ENCODE data around the gene TBC1D2.
A peak's percentile ranks its signal among the peaks of the same experiment; 100 is the strongest.

Gene TBC1D2

GRCh38 chr9:98215821-98216220 lies 39.6 kb downstream of the TBC1D2 start:
- no peak for DNase-seq (ENCODE audit: low read depth in 3 of 3)

- no peak for DNase-seq (ENCODE audit: low read depth in 3 of 3)
Observed at GRCh38 chr9:98215271-98215670, 40.2 kb downstream of the TBC1D2 start.

GRCh38 chr9:98214811-98215210 lies 40.6 kb downstream of the TBC1D2 start:
- no peak for DNase-seq (ENCODE audit: low read depth in 3 of 3)

- no peak for DNase-seq (ENCODE audit: low read depth in 3 of 3)
Observed at GRCh38 chr9:98211260-98211659, 44.2 kb downstream of the TBC1D2 start.

GRCh38 chr9:98210435-98210834 lies 45.0 kb downstream of the TBC1D2 start:
- no peak for DNase-seq (ENCODE audit: low read depth in 3 of 3)

- no peak for DNase-seq (ENCODE audit: low read depth in 3 of 3)
Observed at GRCh38 chr9:98209530-98209929, 45.9 kb downstream of the TBC1D2 start.

- DNase-seq (ENCODE audit: low read depth in 3 of 3) = no peak
Observed at GRCh38 chr9:98208635-98209034, 46.8 kb downstream of the TBC1D2 start.

- no peak for DNase-seq (ENCODE audit: low read depth in 3 of 3)
Observed at GRCh38 chr9:98207606-98208005, 47.8 kb downstream of the TBC1D2 start.

- DNase-seq (ENCODE audit: low read depth in 3 of 3) = no peak
Observed at GRCh38 chr9:98206754-98207153, 48.7 kb downstream of the TBC1D2 start.

- no peak for DNase-seq (ENCODE audit: low read depth in 3 of 3)
Observed at GRCh38 chr9:98204692-98205091, 50.8 kb downstream of the TBC1D2 start.

- no peak for DNase-seq (ENCODE audit: low read depth in 3 of 3)
Observed at GRCh38 chr9:98203153-98203552, 52.3 kb downstream of the TBC1D2 start.

- no peak for DNase-seq (ENCODE audit: low read depth in 3 of 3)
Observed at GRCh38 chr9:98202252-98202651, 53.2 kb downstream of the TBC1D2 start.

- DNase-seq (ENCODE audit: low read depth in 3 of 3) = no peak
Observed at GRCh38 chr9:98201749-98202148, 53.7 kb downstream of the TBC1D2 start.

- DNase-seq (ENCODE audit: low read depth in 3 of 3) = no peak
Observed at GRCh38 chr9:98201102-98201501, 54.3 kb downstream of the TBC1D2 start.

GRCh38 chr9:98199388-98200033 lies 55.9 kb downstream of the TBC1D2 start:
- no peak for DNase-seq (ENCODE audit: low read depth in 3 of 3)

GRCh38 chr9:98195671-98196070 lies 59.8 kb downstream of the TBC1D2 start:
- DNase-seq (ENCODE audit: low read depth in 3 of 3) = no peak

GRCh38 chr9:98193336-98193944 lies 62.0 kb downstream of the TBC1D2 start:
- DNase-seq (ENCODE audit: low read depth in 3 of 3) = no peak

GRCh38 chr9:98192503-98193335 lies 62.7 kb downstream of the TBC1D2 start, which contains the start of gene CORO2A:
Gene CORO2A (minus strand): TSS chr9:98192637. CDS start chr9:98157660, 34,977 bp downstream.
- DNase-seq (ENCODE audit: low read depth in 3 of 3) = peak; percentile 39 to 65 (median 45)

GRCh38 chr9:98191671-98192502 lies 63.6 kb downstream of the TBC1D2 start:
- DNase-seq (ENCODE audit: low read depth in 3 of 3) = no peak

GRCh38 chr9:98191181-98191608 lies 64.3 kb downstream of the TBC1D2 start:
- no peak for DNase-seq (ENCODE audit: low read depth in 3 of 3)

GRCh38 chr9:98190757-98191105 lies 64.7 kb downstream of the TBC1D2 start:
- no peak for DNase-seq (ENCODE audit: low read depth in 3 of 3)

GRCh38 chr9:98189412-98189811 lies 66.0 kb downstream of the TBC1D2 start:
- no peak for DNase-seq (ENCODE audit: low read depth in 3 of 3)
